SK-N-SH treated with all-trans-retinoic acid at 6 μM for 48 hours (cell line): ENCODE results near the gene TNC.

ENCODE experiments used
- ATAC-seq: fragments of 200-7000 bp; cut with Tn5 transposase; 3 replicates; pipeline ENCODE4 v1.9.1; 2020; ENCODE audit warnings: mild to moderate bottlenecking, moderate library complexity
- ARNTL ChIP-seq: fragments of 450-650 bp; formaldehyde crosslinking; IDR thresholded peaks from 2 replicates; pipeline ENCODE4 v1.5.0; 2020; ENCODE audit warnings: low read depth, mild to moderate bottlenecking, moderate library complexity, borderline replicate concordance
- BACH2 ChIP-seq: fragments of 250-450 bp; sonication (Bioruptor Pico); IDR thresholded peaks from 2 replicates; pipeline ENCODE4 v1.9.0; 2021; ENCODE audit warnings: mild to moderate bottlenecking, borderline replicate concordance
- ESRRG ChIP-seq: fragments of 250-450 bp; sonication (Bioruptor Pico); IDR thresholded peaks from 2 replicates; pipeline ENCODE4 v1.6.1; 2021; ENCODE audit warnings: mild to moderate bottlenecking
- GLIS3 ChIP-seq: fragments of 250-450 bp; sonication (Bioruptor Pico); IDR thresholded peaks from 2 replicates; pipeline ENCODE4 v1.5.0; 2020; ENCODE audit warnings: mild to moderate bottlenecking, moderate library complexity
- ISL1 ChIP-seq: fragments of 250-450 bp; sonication (Bioruptor Pico); IDR thresholded peaks from 2 replicates; pipeline ENCODE4 v2.1.2; 2022; ENCODE audit warnings: mild to moderate bottlenecking, moderate library complexity
- OSR1 ChIP-seq: fragments of 250-450 bp; sonication (Bioruptor Pico); IDR thresholded peaks from 2 replicates; pipeline ENCODE4 v1.8.0; 2022; ENCODE audit warnings: moderate library complexity, mild to moderate bottlenecking, inconsistent platforms
- PPARA ChIP-seq: fragments of 250-450 bp; sonication (Bioruptor Pico); IDR thresholded peaks from 2 replicates; pipeline ENCODE4 v1.5.0; 2020; ENCODE audit warnings: mild to moderate bottlenecking, borderline replicate concordance
- SNAI2 ChIP-seq: fragments of 250-450 bp; sonication (Bioruptor Pico); IDR thresholded peaks from 2 replicates; pipeline ENCODE4 v1.5.0; 2020; ENCODE audit warnings: mild to moderate bottlenecking, moderate library complexity
- TCF4 ChIP-seq: fragments of 250-450 bp; sonication (Bioruptor Pico); IDR thresholded peaks from 2 replicates; pipeline ENCODE4 v1.8.0; 2021; ENCODE audit warnings: mild to moderate bottlenecking, moderate library complexity, borderline replicate concordance
- TOX ChIP-seq: fragments of 250-450 bp; sonication (Bioruptor Pico); IDR thresholded peaks from 2 replicates; pipeline ENCODE4 v1.8.0; 2021; ENCODE audit warnings: mild to moderate bottlenecking, moderate library complexity, borderline replicate concordance
- ZC3H10 ChIP-seq: fragments of 250-450 bp; sonication (Bioruptor Pico); IDR thresholded peaks from 2 replicates; pipeline ENCODE4 v1.5.1; 2021; ENCODE audit warnings: mild to moderate bottlenecking, moderate library complexity
- ZFP3 ChIP-seq: fragments of 250-450 bp; sonication (Bioruptor Pico); IDR thresholded peaks from 2 replicates; pipeline ENCODE4 v1.5.0; 2020; ENCODE audit warnings: mild to moderate bottlenecking, moderate library complexity
- ZFP30 ChIP-seq: fragments of 450-650 bp; formaldehyde crosslinking; IDR thresholded peaks from 2 replicates; pipeline ENCODE4 v1.5.0; 2022; ENCODE audit warnings: mild to moderate bottlenecking, moderate library complexity
- ZNF565 ChIP-seq: fragments of 450-650 bp; formaldehyde crosslinking; conservative IDR thresholded peaks from 2 replicates; pipeline ENCODE4 v1.5.0; 2020; ENCODE audit warnings: low read depth, mild to moderate bottlenecking, moderate library complexity
- ZNF70 ChIP-seq: fragments of 450-650 bp; formaldehyde crosslinking; IDR thresholded peaks from 2 replicates; pipeline ENCODE4 v1.5.0; 2020; ENCODE audit warnings: mild to moderate bottlenecking, moderate library complexity
- ZNF8 ChIP-seq: fragments of 450-650 bp; formaldehyde crosslinking; IDR thresholded peaks from 2 replicates; pipeline ENCODE4 v1.5.0; 2020; ENCODE audit warnings: mild to moderate bottlenecking, moderate library complexity
- TF ChIP-seq, protein P1 (sequence below): fragments of 250-450 bp; sonication (Bioruptor Pico); IDR thresholded peaks from 2 replicates; pipeline ENCODE4 v1.5.0; 2020; ENCODE audit warnings: mild to moderate bottlenecking, moderate library complexity
- TF ChIP-seq, protein P2 (sequence below): fragments of 250-450 bp; sonication (Bioruptor Pico); IDR thresholded peaks from 2 replicates; pipeline ENCODE4 v1.8.0; 2020; ENCODE audit warnings: mild to moderate bottlenecking, moderate library complexity, borderline replicate concordance
- TF ChIP-seq, protein P3 (sequence below): fragments of 250-450 bp; sonication (Bioruptor Pico); IDR thresholded peaks from 2 replicates; pipeline ENCODE4 v1.8.0; 2021; ENCODE audit warnings: low read depth, mild to moderate bottlenecking, moderate library complexity, borderline replicate concordance
- TF ChIP-seq, protein P4 (sequence below): fragments of 250-450 bp; sonication (Bioruptor Pico); IDR thresholded peaks from 2 replicates; pipeline ENCODE4 v1.5.1; 2021; ENCODE audit warnings: mild to moderate bottlenecking, moderate library complexity

Gene TNC

DNA sequence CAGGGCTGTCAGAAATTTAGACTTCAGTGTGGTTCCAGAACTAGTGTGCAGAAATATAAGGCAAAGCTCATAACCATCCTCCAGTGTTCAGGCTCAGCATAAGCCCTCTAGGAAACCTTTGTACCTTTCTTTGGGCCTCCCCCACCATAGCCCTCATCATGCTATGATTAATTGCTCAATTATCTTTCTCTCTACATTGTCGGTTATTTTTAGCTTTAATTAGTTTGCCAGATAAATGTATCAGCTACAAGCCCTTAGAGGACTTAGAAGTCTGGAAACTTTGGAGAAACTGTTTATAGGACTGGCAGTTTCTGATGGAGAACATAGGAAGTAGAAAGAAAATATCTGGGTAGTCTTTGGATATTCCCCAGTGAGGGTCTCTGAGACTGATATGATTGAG is 43.5 kb upstream of the TNC start:
- no peak for ATAC-seq
- no peak for TF ChIP-seq BACH2 (CRISPR knock-in tag)
- no peak for TF ChIP-seq PPARA (CRISPR knock-in tag)
- TF ChIP-seq ISL1 (CRISPR knock-in tag), result no peak
- no peak for TF ChIP-seq ZFP30 (CRISPR knock-in tag)
- no peak for TF ChIP-seq ZFP3 (CRISPR knock-in tag)
- TF ChIP-seq, protein P1, sequence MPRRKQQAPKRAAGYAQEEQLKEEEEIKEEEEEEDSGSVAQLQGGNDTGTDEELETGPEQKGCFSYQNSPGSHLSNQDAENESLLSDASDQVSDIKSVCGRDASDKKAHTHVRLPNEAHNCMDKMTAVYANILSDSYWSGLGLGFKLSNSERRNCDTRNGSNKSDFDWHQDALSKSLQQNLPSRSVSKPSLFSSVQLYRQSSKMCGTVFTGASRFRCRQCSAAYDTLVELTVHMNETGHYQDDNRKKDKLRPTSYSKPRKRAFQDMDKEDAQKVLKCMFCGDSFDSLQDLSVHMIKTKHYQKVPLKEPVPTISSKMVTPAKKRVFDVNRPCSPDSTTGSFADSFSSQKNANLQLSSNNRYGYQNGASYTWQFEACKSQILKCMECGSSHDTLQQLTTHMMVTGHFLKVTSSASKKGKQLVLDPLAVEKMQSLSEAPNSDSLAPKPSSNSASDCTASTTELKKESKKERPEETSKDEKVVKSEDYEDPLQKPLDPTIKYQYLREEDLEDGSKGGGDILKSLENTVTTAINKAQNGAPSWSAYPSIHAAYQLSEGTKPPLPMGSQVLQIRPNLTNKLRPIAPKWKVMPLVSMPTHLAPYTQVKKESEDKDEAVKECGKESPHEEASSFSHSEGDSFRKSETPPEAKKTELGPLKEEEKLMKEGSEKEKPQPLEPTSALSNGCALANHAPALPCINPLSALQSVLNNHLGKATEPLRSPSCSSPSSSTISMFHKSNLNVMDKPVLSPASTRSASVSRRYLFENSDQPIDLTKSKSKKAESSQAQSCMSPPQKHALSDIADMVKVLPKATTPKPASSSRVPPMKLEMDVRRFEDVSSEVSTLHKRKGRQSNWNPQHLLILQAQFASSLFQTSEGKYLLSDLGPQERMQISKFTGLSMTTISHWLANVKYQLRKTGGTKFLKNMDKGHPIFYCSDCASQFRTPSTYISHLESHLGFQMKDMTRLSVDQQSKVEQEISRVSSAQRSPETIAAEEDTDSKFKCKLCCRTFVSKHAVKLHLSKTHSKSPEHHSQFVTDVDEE (CRISPR knock-in tag), result no peak

DNA sequence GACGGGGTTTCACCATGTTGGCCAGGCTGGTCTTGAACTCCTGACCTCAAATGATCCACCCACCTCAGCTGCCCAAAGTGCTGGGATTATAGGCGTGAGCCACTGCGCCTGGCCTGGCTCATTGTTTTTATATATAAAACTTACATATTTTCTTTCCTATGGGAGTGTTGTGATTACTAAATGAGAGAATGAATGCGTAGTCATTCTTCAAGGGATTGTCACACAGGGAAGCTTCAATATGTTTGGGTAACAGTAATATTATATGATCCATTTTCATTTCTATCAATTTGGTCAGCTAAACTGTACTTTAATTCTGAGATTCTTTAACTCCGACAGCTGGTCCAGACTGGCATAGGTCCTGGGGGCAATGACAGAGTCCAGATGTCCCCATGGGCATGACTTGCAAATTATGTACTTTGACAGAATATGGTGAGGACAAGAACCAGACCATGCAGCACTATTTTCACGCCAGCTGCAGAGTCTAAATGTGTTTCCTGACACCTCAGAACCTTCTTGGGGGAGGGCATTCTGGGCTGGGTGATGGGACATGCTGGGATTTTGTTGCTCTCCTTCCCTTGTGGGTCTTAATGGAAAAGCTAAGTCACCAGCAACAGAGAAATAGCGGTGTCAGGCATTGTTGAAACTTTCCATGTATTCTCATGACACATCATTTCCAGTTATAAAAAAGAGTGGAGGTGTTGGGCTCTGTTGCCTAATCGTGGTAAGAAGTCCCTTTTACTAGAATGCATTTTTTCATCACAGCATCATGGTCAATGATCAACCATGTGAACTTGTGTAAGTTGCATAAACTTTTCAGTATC is 40.9 kb upstream of the TNC start:
- TF ChIP-seq, protein P1 (CRISPR knock-in tag), result no peak
- TF ChIP-seq, protein P2, sequence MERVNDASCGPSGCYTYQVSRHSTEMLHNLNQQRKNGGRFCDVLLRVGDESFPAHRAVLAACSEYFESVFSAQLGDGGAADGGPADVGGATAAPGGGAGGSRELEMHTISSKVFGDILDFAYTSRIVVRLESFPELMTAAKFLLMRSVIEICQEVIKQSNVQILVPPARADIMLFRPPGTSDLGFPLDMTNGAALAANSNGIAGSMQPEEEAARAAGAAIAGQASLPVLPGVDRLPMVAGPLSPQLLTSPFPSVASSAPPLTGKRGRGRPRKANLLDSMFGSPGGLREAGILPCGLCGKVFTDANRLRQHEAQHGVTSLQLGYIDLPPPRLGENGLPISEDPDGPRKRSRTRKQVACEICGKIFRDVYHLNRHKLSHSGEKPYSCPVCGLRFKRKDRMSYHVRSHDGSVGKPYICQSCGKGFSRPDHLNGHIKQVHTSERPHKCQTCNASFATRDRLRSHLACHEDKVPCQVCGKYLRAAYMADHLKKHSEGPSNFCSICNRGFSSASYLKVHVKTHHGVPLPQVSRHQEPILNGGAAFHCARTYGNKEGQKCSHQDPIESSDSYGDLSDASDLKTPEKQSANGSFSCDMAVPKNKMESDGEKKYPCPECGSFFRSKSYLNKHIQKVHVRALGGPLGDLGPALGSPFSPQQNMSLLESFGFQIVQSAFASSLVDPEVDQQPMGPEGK (CRISPR knock-in tag), result no peak
- no peak for TF ChIP-seq BACH2 (CRISPR knock-in tag)
- TF ChIP-seq TCF4 (CRISPR knock-in tag), result no peak
- TF ChIP-seq OSR1, result no peak
- TF ChIP-seq ZC3H10 (CRISPR knock-in tag), result no peak
- TF ChIP-seq ZNF8 (CRISPR knock-in tag), result no peak
- TF ChIP-seq GLIS3 (CRISPR knock-in tag), result no peak
- TF ChIP-seq ZNF565 (CRISPR knock-in tag), result no peak
- no peak for TF ChIP-seq ESRRG (CRISPR knock-in tag)
- TF ChIP-seq, protein P3, sequence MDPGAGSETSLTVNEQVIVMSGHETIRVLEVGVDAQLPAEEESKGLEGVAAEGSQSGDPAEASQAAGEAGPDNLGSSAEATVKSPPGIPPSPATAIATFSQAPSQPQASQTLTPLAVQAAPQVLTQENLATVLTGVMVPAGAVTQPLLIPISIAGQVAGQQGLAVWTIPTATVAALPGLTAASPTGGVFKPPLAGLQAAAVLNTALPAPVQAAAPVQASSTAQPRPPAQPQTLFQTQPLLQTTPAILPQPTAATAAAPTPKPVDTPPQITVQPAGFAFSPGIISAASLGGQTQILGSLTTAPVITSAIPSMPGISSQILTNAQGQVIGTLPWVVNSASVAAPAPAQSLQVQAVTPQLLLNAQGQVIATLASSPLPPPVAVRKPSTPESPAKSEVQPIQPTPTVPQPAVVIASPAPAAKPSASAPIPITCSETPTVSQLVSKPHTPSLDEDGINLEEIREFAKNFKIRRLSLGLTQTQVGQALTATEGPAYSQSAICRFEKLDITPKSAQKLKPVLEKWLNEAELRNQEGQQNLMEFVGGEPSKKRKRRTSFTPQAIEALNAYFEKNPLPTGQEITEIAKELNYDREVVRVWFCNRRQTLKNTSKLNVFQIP (CRISPR knock-in tag), result no peak
- TF ChIP-seq ARNTL (CRISPR knock-in tag), result no peak
- TF ChIP-seq, protein P4, sequence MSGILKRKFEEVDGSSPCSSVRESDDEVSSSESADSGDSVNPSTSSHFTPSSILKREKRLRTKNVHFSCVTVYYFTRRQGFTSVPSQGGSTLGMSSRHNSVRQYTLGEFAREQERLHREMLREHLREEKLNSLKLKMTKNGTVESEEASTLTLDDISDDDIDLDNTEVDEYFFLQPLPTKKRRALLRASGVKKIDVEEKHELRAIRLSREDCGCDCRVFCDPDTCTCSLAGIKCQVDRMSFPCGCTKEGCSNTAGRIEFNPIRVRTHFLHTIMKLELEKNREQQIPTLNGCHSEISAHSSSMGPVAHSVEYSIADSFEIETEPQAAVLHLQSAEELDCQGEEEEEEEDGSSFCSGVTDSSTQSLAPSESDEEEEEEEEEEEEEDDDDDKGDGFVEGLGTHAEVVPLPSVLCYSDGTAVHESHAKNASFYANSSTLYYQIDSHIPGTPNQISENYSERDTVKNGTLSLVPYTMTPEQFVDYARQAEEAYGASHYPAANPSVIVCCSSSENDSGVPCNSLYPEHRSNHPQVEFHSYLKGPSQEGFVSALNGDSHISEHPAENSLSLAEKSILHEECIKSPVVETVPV (CRISPR knock-in tag), result no peak
- no peak for TF ChIP-seq ZFP30 (CRISPR knock-in tag)
- TF ChIP-seq SNAI2 (CRISPR knock-in tag), result no peak
- no peak for TF ChIP-seq ZNF70 (CRISPR knock-in tag)
- TF ChIP-seq PPARA (CRISPR knock-in tag), result no peak
- TF ChIP-seq TOX (CRISPR knock-in tag), result no peak
- no peak for TF ChIP-seq ZFP3 (CRISPR knock-in tag)
- no peak; the same call in 2 of the 3 replicates for ATAC-seq
